ENCODE results near the gene GOLGA5.
"Not testable (repeated sequence)": the region's sequence is repeated elsewhere in the genome, so short reads cannot be mapped to it uniquely, and the experiment has no call there.

DNA sequence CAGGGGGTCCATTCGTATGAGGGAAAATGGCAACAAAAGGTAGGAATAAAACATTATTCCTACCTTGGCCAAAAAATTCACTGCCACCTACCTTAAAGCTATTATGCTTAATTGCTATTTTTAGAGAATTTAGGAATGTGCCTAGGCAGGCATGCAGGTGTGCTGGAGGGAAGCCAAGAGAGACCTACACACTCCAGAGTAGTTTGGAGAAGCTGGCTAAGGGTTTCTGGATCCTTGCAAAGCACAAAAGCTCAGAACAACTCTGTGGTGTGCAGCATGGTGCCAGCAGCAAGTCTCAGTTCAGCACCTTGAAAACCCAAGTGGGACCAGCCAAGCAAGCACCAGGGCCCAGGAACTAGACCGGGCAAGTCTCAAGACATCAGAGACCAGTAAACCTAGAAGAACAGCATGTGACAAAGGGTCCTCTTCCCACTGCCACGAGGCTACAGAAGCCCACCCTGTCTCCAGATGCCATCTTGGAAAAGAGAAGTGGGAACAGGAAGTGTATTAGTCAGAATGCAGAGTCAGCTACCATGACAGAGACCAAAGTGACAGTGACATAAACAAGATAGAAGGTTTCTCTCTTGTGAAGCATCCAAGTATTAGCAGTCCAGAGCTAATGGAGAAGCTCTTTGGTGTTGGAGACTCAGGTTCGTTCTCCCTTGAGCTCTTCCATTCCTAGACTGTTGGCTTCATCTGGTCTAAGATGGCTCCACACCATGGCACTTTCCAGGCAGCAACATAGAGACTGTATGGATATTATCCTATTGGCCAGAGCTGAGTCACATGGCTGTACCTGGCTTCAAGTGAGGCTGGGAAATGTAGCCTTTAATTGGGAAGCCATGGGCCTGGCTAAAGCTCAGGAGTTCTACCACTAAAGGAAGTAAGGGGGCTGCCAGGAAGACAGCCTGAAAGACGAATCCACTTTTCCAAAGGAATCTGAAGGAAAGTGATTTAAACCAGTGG, 30.2 kb upstream of the GOLGA5 start:
- TF ChIP-seq, protein P1, sequence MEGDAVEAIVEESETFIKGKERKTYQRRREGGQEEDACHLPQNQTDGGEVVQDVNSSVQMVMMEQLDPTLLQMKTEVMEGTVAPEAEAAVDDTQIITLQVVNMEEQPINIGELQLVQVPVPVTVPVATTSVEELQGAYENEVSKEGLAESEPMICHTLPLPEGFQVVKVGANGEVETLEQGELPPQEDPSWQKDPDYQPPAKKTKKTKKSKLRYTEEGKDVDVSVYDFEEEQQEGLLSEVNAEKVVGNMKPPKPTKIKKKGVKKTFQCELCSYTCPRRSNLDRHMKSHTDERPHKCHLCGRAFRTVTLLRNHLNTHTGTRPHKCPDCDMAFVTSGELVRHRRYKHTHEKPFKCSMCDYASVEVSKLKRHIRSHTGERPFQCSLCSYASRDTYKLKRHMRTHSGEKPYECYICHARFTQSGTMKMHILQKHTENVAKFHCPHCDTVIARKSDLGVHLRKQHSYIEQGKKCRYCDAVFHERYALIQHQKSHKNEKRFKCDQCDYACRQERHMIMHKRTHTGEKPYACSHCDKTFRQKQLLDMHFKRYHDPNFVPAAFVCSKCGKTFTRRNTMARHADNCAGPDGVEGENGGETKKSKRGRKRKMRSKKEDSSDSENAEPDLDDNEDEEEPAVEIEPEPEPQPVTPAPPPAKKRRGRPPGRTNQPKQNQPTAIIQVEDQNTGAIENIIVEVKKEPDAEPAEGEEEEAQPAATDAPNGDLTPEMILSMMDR (IDR thresholded peaks at IDR 0.05; ENCODE audit: poor library complexity): not testable (repeated sequence)
- TF ChIP-seq EZH2 (IDR thresholded peaks at IDR 0.05; ENCODE audit: borderline replicate concordance); EZH2phosphoT487 (IDR thresholded peaks at IDR 0.05; ENCODE audit: low read depth, severe bottlenecking, unreplicated experiment): not testable (repeated sequence)
